ENCODE measurements around the gene SELENOM.

DNA sequence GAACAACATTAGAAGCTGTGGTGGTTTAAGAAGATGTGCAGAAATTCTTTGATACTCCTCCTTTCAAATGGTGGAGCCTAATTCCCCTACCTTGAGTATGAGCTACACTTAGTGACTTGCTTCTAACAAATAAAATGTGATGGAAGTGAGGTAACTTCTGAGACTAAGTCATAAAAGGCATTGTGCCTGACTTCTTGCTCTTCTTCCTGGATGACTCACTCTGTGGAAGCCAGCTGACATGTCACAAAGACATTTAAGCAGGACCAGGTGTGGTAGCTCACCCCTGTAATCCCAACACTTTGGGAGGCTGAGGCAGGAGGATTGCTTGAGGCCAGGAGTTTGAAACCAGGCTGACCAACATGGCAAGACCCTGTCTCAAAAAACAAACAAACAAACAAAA lies 36.9 kb upstream of the SELENOM start:
- TF ChIP-seq EZH2 (IDR thresholded peaks at IDR 0.05; ENCODE audit: low read length, missing control alignments) = no peak
- TF ChIP-seq, protein P1, sequence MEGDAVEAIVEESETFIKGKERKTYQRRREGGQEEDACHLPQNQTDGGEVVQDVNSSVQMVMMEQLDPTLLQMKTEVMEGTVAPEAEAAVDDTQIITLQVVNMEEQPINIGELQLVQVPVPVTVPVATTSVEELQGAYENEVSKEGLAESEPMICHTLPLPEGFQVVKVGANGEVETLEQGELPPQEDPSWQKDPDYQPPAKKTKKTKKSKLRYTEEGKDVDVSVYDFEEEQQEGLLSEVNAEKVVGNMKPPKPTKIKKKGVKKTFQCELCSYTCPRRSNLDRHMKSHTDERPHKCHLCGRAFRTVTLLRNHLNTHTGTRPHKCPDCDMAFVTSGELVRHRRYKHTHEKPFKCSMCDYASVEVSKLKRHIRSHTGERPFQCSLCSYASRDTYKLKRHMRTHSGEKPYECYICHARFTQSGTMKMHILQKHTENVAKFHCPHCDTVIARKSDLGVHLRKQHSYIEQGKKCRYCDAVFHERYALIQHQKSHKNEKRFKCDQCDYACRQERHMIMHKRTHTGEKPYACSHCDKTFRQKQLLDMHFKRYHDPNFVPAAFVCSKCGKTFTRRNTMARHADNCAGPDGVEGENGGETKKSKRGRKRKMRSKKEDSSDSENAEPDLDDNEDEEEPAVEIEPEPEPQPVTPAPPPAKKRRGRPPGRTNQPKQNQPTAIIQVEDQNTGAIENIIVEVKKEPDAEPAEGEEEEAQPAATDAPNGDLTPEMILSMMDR (conservative IDR thresholded peaks at IDR 0.05 in 1 of 2, IDR thresholded peaks at IDR 0.05 in 1 of 2; ENCODE audit: low read depth in 1 of 2, low read length in 2 of 2) = no peak
